Measurements from ENCODE around the gene UBE2R2. TPM values are rescaled to one million over a fixed set of nuclear protein-coding genes. Genes with fewer than 3 reads are reported as not detected.
A peak's percentile ranks its signal among the peaks of the same experiment; 100 is the strongest.

Gene UBE2R2
- total and polyA plus RNA-seq, 2 of the 4 experiments (the other 2 are of a cell fraction), result 12.7 to 24.8 TPM

DNA sequence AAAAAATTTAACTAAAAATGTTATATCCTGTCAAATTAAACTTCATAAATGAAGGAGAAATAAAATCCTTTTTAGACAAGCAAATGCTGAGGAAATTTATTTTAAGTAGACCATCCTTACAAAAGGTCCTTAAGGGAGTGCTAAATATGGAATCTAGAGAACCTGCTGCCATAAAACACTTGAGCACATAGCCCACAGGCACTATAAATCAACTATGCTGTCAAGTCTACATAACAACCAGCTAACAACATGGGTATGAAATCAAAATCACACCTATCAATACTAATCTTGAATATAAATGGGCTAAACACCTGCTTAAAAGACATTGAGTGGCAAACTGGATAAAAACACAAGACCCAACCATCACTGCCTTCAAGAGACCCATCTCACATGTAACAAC, 36.7 kb upstream of the UBE2R2 start:
- no peaks in the 10 kb centered on the region for H3K9me1 ChIP-seq (ENCODE audit: insufficient read depth, low read length)
- H3K9ac ChIP-seq (ENCODE audit: low read depth, low read length), result no peak overlapping the region
- H2BK5ac ChIP-seq (ENCODE audit: low read depth, low read length, poor library complexity, severe bottlenecking), result no peak overlapping the region
- no peak overlapping the region; the same call in 1 of the 2 replicates for H2BK20ac ChIP-seq (ENCODE audit: low read depth, low read length)
- intact Hi-C loops (cut with micrococcal nuclease), result no loop called here
- H3K4me1 ChIP-seq (ENCODE audit: control insufficient read depth, insufficient read depth, low read length), result peaks cover 4% of the 10 kb centered on the region; the same call in 1 of the 2 replicates
- H3K79me1 ChIP-seq (ENCODE audit: low read depth in 1 of 2, low read length in 2 of 2), result no peaks in the 10 kb centered on the region
- H3K14ac ChIP-seq (replicated peaks; ENCODE audit: low read depth, low read length), result no peak overlapping the region
- 0 out of 2 replicates have a peak overlapping the region, but pooled peaks have one; percentile 15 for H2BK120ac ChIP-seq (ENCODE audit: low read depth, low read length)
- CTCF ChIA-PET, result interaction anchor here (1.6 kb wide), 1 partner anchor 42 kb away, joined by 9 read pairs; no protein-coding TSS in a partner anchor
- H3K36me3 ChIP-seq (ENCODE audit: control insufficient read depth, insufficient read depth, low read length), result no peaks in the 10 kb centered on the region
- H3K27me3 ChIP-seq (ENCODE audit: control insufficient read depth, insufficient read depth, low read length), result no peaks in the 10 kb centered on the region
- H2AK9ac ChIP-seq (replicated peaks; ENCODE audit: low read depth, low read length, poor library complexity), result no peak overlapping the region
- H4K5ac ChIP-seq (ENCODE audit: low read depth, low read length), result no peak overlapping the region
- H3K56ac ChIP-seq (ENCODE audit: extremely low read depth, insufficient read depth, low read length), result no peak overlapping the region
- dilution Hi-C loops (cut with HindIII; ENCODE audit: low sequenced_read_pairs, unreplicated experiment), result no loop called here
- ATAC-seq (ENCODE audit: low read depth), result no peak
- no peak overlapping the region for H2AFZ ChIP-seq (replicated peaks; ENCODE audit: low read length, poor library complexity)
- H2BK15ac ChIP-seq (ENCODE audit: low read depth, low read length), result no peak overlapping the region; the same call in 2 of the 3 replicates
- no peak overlapping the region for H3K18ac ChIP-seq (ENCODE audit: low read depth, low read length)
- TF ChIP-seq NFE2L2 (IDR thresholded peaks at IDR 0.05; ENCODE audit: low read depth, low read length) (no peak), MXI1 (IDR thresholded peaks at IDR 0.05; ENCODE audit: borderline replicate concordance, low read depth, low read length) (no peak), FOS (IDR thresholded peaks at IDR 0.05; ENCODE audit: low read depth, low read length) (no peak), CHD1 (IDR thresholded peaks at IDR 0.05; ENCODE audit: low read depth, low read length) (no peak), CEBPB (IDR thresholded peaks at IDR 0.05; ENCODE audit: low read depth, low read length) (no peak), POLR2A (IDR thresholded peaks at IDR 0.05; ENCODE audit: low read depth, low read length) (no peak), SMC3 (IDR thresholded peaks at IDR 0.05; ENCODE audit: low read depth, low read length) (no peak), MAFK (IDR thresholded peaks at IDR 0.05; ENCODE audit: low read depth, low read length) (no peak), BHLHE40 (IDR thresholded peaks at IDR 0.05; ENCODE audit: low read depth, low read length) (no peak), RAD21 (IDR thresholded peaks at IDR 0.05; ENCODE audit: low read length) (no peak), ELK1 (IDR thresholded peaks at IDR 0.05; ENCODE audit: borderline replicate concordance, low read depth, low read length) (no peak), RFX5 (IDR thresholded peaks at IDR 0.05; ENCODE audit: low read depth, low read length) (no peak), MAZ (IDR thresholded peaks at IDR 0.05; ENCODE audit: borderline replicate concordance, low read depth, low read length) (no peak), CTCF (conservative IDR thresholded peaks at IDR 0.05; ENCODE audit: low read depth, low read length) (no peak), RCOR1 (IDR thresholded peaks at IDR 0.05; ENCODE audit: insufficient replicate concordance, low read length) (no peak)
- TF ChIP-seq, protein P1, sequence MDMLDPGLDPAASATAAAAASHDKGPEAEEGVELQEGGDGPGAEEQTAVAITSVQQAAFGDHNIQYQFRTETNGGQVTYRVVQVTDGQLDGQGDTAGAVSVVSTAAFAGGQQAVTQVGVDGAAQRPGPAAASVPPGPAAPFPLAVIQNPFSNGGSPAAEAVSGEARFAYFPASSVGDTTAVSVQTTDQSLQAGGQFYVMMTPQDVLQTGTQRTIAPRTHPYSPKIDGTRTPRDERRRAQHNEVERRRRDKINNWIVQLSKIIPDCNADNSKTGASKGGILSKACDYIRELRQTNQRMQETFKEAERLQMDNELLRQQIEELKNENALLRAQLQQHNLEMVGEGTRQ (IDR thresholded peaks at IDR 0.05; ENCODE audit: low read depth, low read length), result no peak
- BruUV-seq (replicated peaks), result no TSS peak
- DNase-seq, result no peak
- H3K4me3 ChIP-seq (ENCODE audit: insufficient read depth, low read depth, low read length), result no peak overlapping the region
- POLR2A ChIA-PET (ENCODE audit: unreplicated experiment), result no interaction called here
- no peak overlapping the region for H3K23ac ChIP-seq (ENCODE audit: low read depth, low read length)
- in situ Hi-C loops (cut with MboI; ENCODE audit: low sequenced_read_pairs), result no loop called here
- no peak overlapping the region for H2AK5ac ChIP-seq (ENCODE audit: low read depth, low read length)
- H4K91ac ChIP-seq (ENCODE audit: insufficient read depth, low read depth, low read length), result no peak overlapping the region
- H3K9me3 ChIP-seq (ENCODE audit: control insufficient read depth, insufficient read depth, low read length), result no peaks in the 10 kb centered on the region
- H4K8ac ChIP-seq (ENCODE audit: low read depth in 2 of 2, low read length in 2 of 2), result no peak overlapping the region
- H3K4me2 ChIP-seq (ENCODE audit: low read depth, low read length), result no peak overlapping the region
- H4K20me1 ChIP-seq (ENCODE audit: insufficient read depth, low read length), result no peaks in the 10 kb centered on the region
- H3K27ac ChIP-seq (ENCODE audit: insufficient read depth, low read length), result no peak overlapping the region
- H3K4ac ChIP-seq (ENCODE audit: low read depth, low read length), result no peak overlapping the region
